Measurements from ENCODE around the gene GARIN5A. TPM values are rescaled to one million over a fixed set of nuclear protein-coding genes. Genes with fewer than 3 reads are reported as not detected.

The GARIN5A gene
- total RNA-seq, 1 donor: 0.36 TPM

GRCh38 chr19:50510700-50511068 is 34.0 kb upstream of the GARIN5A start:
- Histone ChIP-seq H3K79me2 (ENCODE audit: insufficient read depth, low read length) (peaks cover 8% of the 10 kb centered on the region), H4K20me1 (ENCODE audit: insufficient read depth, low read length) (no peaks in the 10 kb centered on the region), H3K9me3 (ENCODE audit: low read depth, low read length) (no peaks in the 10 kb centered on the region), H3K27me3 (ENCODE audit: insufficient read depth, low read length) (no peaks in the 10 kb centered on the region), H3K36me3 (ENCODE audit: insufficient read depth, low read length) (no peaks in the 10 kb centered on the region), H2AFZ (ENCODE audit: low read length) (peak overlapping the region; percentile 84), H3K4me3 (ENCODE audit: insufficient read depth, low read length) (peak overlapping the region; percentile 96), H3K4me2 (ENCODE audit: insufficient read depth, low read length) (peak overlapping the region; percentile 96), H3K4me1 (ENCODE audit: insufficient read depth, low read length) (peaks cover 8% of the 10 kb centered on the region), H3K27ac (ENCODE audit: low read depth, low read length) (peak overlapping the region; percentile 51)
- no peak for DNase-seq (ENCODE audit: insufficient read length, low spot score, missing footprints)
- TF ChIP-seq, protein P1, sequence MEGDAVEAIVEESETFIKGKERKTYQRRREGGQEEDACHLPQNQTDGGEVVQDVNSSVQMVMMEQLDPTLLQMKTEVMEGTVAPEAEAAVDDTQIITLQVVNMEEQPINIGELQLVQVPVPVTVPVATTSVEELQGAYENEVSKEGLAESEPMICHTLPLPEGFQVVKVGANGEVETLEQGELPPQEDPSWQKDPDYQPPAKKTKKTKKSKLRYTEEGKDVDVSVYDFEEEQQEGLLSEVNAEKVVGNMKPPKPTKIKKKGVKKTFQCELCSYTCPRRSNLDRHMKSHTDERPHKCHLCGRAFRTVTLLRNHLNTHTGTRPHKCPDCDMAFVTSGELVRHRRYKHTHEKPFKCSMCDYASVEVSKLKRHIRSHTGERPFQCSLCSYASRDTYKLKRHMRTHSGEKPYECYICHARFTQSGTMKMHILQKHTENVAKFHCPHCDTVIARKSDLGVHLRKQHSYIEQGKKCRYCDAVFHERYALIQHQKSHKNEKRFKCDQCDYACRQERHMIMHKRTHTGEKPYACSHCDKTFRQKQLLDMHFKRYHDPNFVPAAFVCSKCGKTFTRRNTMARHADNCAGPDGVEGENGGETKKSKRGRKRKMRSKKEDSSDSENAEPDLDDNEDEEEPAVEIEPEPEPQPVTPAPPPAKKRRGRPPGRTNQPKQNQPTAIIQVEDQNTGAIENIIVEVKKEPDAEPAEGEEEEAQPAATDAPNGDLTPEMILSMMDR (IDR thresholded peaks at IDR 0.05; ENCODE audit: extremely low read depth, low read depth, low read length): no peak

- peak; percentile 95 for DNase-seq (ENCODE audit: insufficient read length, low spot score, missing footprints)
- Histone ChIP-seq H2AFZ (ENCODE audit: low read length) (peak overlapping the region; percentile 84), H3K27ac (ENCODE audit: low read depth, low read length) (peak overlapping the region; percentile 51)
These were observed 33.5 kb upstream of the GARIN5A start for GRCh38 chr19:50510121-50510670.

GRCh38 chr19:50509366-50509765 is 32.7 kb upstream of the GARIN5A start:
- no peaks in the 10 kb centered on the region for H3K27me3 ChIP-seq (ENCODE audit: insufficient read depth, low read length)
- TF ChIP-seq, protein P1 (IDR thresholded peaks at IDR 0.05; ENCODE audit: extremely low read depth, low read depth, low read length): no peak
- peaks cover 8% of the 10 kb centered on the region for H3K79me2 ChIP-seq (ENCODE audit: insufficient read depth, low read length)
- no peak for DNase-seq (ENCODE audit: insufficient read length, low spot score, missing footprints)
- peaks cover 8% of the 10 kb centered on the region for H3K4me1 ChIP-seq (ENCODE audit: insufficient read depth, low read length)
- no peaks in the 10 kb centered on the region for H4K20me1 ChIP-seq (ENCODE audit: insufficient read depth, low read length)
- no peaks in the 10 kb centered on the region for H3K36me3 ChIP-seq (ENCODE audit: insufficient read depth, low read length)
- no peak overlapping the region for H3K4me2 ChIP-seq (ENCODE audit: insufficient read depth, low read length)
- no peaks in the 10 kb centered on the region for H3K9me3 ChIP-seq (ENCODE audit: low read depth, low read length)
- no peak overlapping the region for H2AFZ ChIP-seq (ENCODE audit: low read length)
- no peak overlapping the region for H3K27ac ChIP-seq (ENCODE audit: low read depth, low read length)
- H3K4me3 ChIP-seq (ENCODE audit: insufficient read depth, low read length): no peak overlapping the region

More at GRCh38 chr19:50510121-50510670, 33.5 kb upstream of the GARIN5A start:
- Histone ChIP-seq H3K27me3 (ENCODE audit: insufficient read depth, low read length) (no peaks in the 10 kb centered on the region), H3K4me1 (ENCODE audit: insufficient read depth, low read length) (peaks cover 8% of the 10 kb centered on the region), H3K4me2 (ENCODE audit: insufficient read depth, low read length) (peak overlapping the region; percentile 96), H4K20me1 (ENCODE audit: insufficient read depth, low read length) (no peaks in the 10 kb centered on the region), H3K79me2 (ENCODE audit: insufficient read depth, low read length) (peaks cover 8% of the 10 kb centered on the region), H3K9me3 (ENCODE audit: low read depth, low read length) (no peaks in the 10 kb centered on the region), H3K36me3 (ENCODE audit: insufficient read depth, low read length) (no peaks in the 10 kb centered on the region), H3K4me3 (ENCODE audit: insufficient read depth, low read length) (peak overlapping the region; percentile 96)
- TF ChIP-seq, protein P1 (IDR thresholded peaks at IDR 0.05; ENCODE audit: extremely low read depth, low read depth, low read length): no peak

- DNase-seq (ENCODE audit: insufficient read length, low spot score, missing footprints): no peak
- peaks cover 8% of the 10 kb centered on the region for H3K79me2 ChIP-seq (ENCODE audit: insufficient read depth, low read length)
- no peak overlapping the region for H3K4me2 ChIP-seq (ENCODE audit: insufficient read depth, low read length)
- no peak overlapping the region for H3K4me3 ChIP-seq (ENCODE audit: insufficient read depth, low read length)
- H3K36me3 ChIP-seq (ENCODE audit: insufficient read depth, low read length): no peaks in the 10 kb centered on the region
- no peaks in the 10 kb centered on the region for H4K20me1 ChIP-seq (ENCODE audit: insufficient read depth, low read length)
- peaks cover 8% of the 10 kb centered on the region for H3K4me1 ChIP-seq (ENCODE audit: insufficient read depth, low read length)
- H2AFZ ChIP-seq (ENCODE audit: low read length): no peak overlapping the region
- H3K27me3 ChIP-seq (ENCODE audit: insufficient read depth, low read length): no peaks in the 10 kb centered on the region
- H3K27ac ChIP-seq (ENCODE audit: low read depth, low read length): no peak overlapping the region
- H3K9me3 ChIP-seq (ENCODE audit: low read depth, low read length): no peaks in the 10 kb centered on the region
- TF ChIP-seq, protein P1 (IDR thresholded peaks at IDR 0.05; ENCODE audit: extremely low read depth, low read depth, low read length): no peak
These were observed 32.2 kb upstream of the GARIN5A start for GRCh38 chr19:50508843-50509190.
